Subcutaneous adipose tissue (tissue), 4 donors: ENCODE results near the gene EMC6. TPM values are rescaled to one million over a fixed set of nuclear protein-coding genes. Genes with fewer than 3 reads are reported as not detected.

ENCODE experiments used
- CTCF ChIP-seq: fragments of 450-650 bp; IDR thresholded peaks from one replicate; pipeline ENCODE4 v1.5.1; 2016; ENCODE audit warnings: low read depth, mild to moderate bottlenecking, control low read depth, antibody characterized with exemption, moderate library complexity
- total RNA-seq, 4 donors: library from RNA; depleted of rRNA; stranded (reverse); fragments of >200 nt; gene quantifications; one replicate each; pipeline ENCODE4 v1.1.0, GENCODE V29; 2016

The EMC6 gene
- 10 to 100 TPM; 14.5 to 17.2 (median 15.3) TPM for total RNA-seq

GRCh38 chr17:3668279-3669084 lies at the start of gene EMC6, which contains the start of gene TAX1BP3:
TSS of gene EMC6 (plus strand) at chr17:3668812. CDS start at chr17:3669147, 335 bp downstream.
TSS of gene TAX1BP3 (minus strand) at chr17:3668578. CDS start at chr17:3668526, 52 bp downstream.
- no peak for TF ChIP-seq CTCF

DNA sequence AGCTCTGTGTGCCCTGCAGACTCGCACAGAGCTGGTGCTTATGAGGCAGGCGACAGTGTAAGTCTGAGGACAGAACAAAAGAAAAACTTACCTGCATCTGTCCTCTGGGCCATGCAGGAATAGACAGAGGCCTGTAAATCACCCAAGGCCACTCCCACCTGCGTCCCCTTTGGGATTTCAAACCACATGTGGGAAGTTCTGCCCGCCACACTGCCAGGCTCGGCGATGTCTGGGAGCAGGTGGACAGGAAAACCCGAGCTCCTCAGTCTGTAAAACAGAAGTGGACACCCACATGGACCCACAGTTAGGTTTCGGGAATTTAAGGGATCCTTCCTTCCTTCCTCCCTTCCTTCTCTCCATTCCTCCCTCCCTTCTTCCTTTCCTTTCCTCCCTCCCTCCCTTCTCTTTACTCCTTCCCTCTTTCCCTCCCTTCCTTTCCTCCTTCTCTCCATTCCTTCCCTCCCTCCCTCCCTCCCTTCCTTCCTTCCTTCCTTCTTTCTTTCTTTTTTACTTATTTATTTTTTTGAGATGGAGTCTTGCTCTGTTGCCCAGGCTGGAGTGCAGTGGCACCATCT lies 47.4 kb upstream of the EMC6 start:
- TF ChIP-seq CTCF, result no peak

DNA sequence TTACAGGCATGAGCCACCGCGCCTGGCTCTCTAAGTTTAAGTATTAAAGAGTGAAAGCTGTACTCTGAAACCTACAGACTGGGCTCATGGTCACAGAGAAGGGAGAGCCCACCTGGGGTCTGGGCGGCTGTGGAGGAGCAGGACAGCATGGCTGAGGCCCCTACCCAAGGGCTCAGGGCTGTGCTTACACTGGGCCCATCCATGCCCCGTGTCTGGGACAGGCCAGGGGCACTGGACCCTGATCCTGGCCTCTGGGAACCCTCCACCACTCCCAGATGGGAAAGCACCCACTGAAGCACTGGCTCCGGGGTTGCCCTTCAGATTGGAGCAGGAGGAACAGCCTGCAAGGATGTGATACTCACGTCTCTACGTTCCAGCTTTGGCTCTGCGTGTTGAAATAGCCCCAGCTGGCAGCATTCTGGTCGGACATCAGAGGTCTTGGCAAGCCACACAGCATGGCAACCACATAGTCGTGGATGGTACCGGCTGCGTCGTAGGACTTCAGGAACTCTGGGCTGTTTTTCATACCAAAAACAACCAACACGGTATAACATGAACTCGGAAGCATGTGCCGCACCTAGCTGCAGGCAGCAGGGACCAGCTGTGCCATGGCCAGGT lies 45.5 kb upstream of the EMC6 start:
- TF ChIP-seq CTCF, result no peak

GRCh38 chr17:3626831-3627768 lies 41.5 kb upstream of the EMC6 start:
- no peak for TF ChIP-seq CTCF

- TF ChIP-seq CTCF, result no peak
These were observed 40.8 kb upstream of the EMC6 start for GRCh38 chr17:3627769-3628167.

DNA sequence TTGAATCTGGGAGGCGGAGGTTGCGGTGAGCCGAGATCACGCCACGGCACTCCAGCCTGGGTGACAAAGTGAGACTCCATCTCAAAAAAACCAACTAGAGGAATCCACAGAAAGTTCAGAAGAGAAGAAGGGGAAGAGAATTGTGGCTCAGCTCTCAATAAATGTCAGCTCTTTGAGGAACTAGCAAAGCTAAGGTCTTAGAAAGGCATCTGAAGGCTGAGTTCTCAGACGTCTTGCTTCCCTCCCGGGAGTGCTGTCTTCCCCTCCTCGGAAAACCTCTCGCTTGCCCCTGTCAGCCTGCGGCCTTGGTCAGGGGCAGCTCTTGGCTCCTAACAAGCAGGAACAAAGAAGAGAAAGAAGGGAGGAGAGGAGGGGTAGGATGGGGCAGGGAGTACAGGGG lies 37.8 kb upstream of the EMC6 start:
- TF ChIP-seq CTCF, result no peak
